Karpas-422 (cell line): ENCODE measurements around the gene UBXN7. TPM values are rescaled to one million over a fixed set of nuclear protein-coding genes. Genes with fewer than 3 reads are reported as not detected.
A peak's percentile ranks its signal among the peaks of the same experiment; 100 is the strongest.
"Not testable (repeated sequence)": the region's sequence is repeated elsewhere in the genome, so short reads cannot be mapped to it uniquely, and the experiment has no call there.

Experiments
- DNase-seq: peaks from one replicate; pipeline ENCODE4 v3.0.0-alpha.2; 2015
- H2AFZ ChIP-seq: fragments of 200-600 bp; sonication (generic); 2 replicates; pipeline ENCODE4 v1.6.1; 2014; ENCODE audit warnings: antibody characterized with exemption, low read length, mixed read lengths
- H3K27ac ChIP-seq: fragments of 200-600 bp; sonication (generic); 2 replicates; pipeline ENCODE4 v1.5.1; 2014; ENCODE audit warnings: mild to moderate bottlenecking, low read length, moderate library complexity
- H3K27me3 ChIP-seq: fragments of 200-600 bp; sonication (generic); 2 replicates; pipeline ENCODE4 v1.6.1; 2014; ENCODE audit warnings: low read length, mixed read lengths
- H3K36me3 ChIP-seq: fragments of 200-600 bp; sonication (generic); 2 replicates; pipeline ENCODE4 v1.6.1; 2014; ENCODE audit warnings: low read length, mixed read lengths; ENCODE audit not compliant: insufficient read depth
- H3K4me1 ChIP-seq: fragments of 200-600 bp; sonication (generic); 2 replicates; pipeline ENCODE4 v1.6.1; 2014; ENCODE audit warnings: mild to moderate bottlenecking, low read length, mixed read lengths
- H3K4me2 ChIP-seq: fragments of 200-600 bp; sonication (generic); 2 replicates; pipeline ENCODE4 v1.6.1; 2014; ENCODE audit warnings: low read length, low read depth, mild to moderate bottlenecking; ENCODE audit not compliant: poor library complexity, severe bottlenecking
- H3K4me3 ChIP-seq: fragments of 200-600 bp; sonication (generic); 2 replicates; pipeline ENCODE4 v1.5.1; 2014; ENCODE audit warnings: mild to moderate bottlenecking, antibody characterized with exemption, low read length, mixed read lengths
- H3K79me2 ChIP-seq: fragments of 200-600 bp; sonication (generic); 2 replicates; pipeline ENCODE4 v1.6.1; 2014; ENCODE audit warnings: mild to moderate bottlenecking, low read length, mixed read lengths
- H3K9ac ChIP-seq: fragments of 200-600 bp; sonication (generic); 2 replicates; pipeline ENCODE4 v1.6.0; 2014; ENCODE audit warnings: low read length
- H3K9me2 ChIP-seq: fragments of 200-600 bp; sonication (generic), shearing (Covaris generic); replicated peaks from 2 replicates; pipeline ENCODE4 v1.6.0; 2014; ENCODE audit warnings: mild to moderate bottlenecking, low read length, moderate library complexity; ENCODE audit not compliant: insufficient read depth
- H3K9me3 ChIP-seq: fragments of 300-700, 200-600 bp; sonication (generic); 2 replicates; pipeline ENCODE4 v1.6.1; 2014; ENCODE audit warnings: low read length, mixed read lengths
- H4K20me1 ChIP-seq: fragments of 200-600 bp; sonication (generic); 2 replicates; pipeline ENCODE4 v1.6.1; 2014; ENCODE audit warnings: mild to moderate bottlenecking, antibody characterized with exemption, low read length, low read depth; ENCODE audit not compliant: insufficient read depth
- total RNA-seq: library from RNA; depleted of rRNA; stranded (reverse); fragments of >200 nt; shearing (Covaris generic); gene quantifications from 2 replicates; pipeline ENCODE4 v1.2.3, GENCODE V29; 2014; ENCODE audit warnings: low replicate concordance

The UBXN7 gene
- total RNA-seq, 1 experiment from 2014 or later, result 33.0 TPM

DNA sequence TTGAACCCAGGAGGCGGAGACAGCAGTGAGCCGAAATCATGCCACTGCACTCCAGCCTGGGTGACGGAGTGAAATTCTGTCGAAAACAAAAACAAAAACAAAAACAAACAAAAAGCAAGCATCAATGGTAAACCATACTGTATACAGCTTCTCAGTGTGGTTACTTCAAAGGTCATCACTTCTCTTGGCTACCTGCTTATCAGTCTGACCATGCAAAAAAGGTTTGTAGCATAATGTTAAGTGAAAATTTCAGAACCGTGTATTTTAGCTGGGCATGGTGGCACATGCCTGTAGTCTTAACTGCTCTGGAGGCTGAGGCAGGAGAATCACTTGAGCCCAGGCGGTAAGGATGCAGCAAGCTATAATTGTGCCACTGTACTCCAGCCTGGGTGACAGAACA is 4.2 kb downstream of the UBXN7 start:
- Histone ChIP-seq H4K20me1 (peaks cover 8% of the 10 kb centered on the region; the same call in 1 of the 2 replicates), H3K9me2 (no peaks in the 10 kb centered on the region), H3K4me1 (peaks cover 16% of the 10 kb centered on the region), H3K36me3 (no peaks in the 10 kb centered on the region; the same call in 1 of the 2 replicates), H3K27me3 (no peaks in the 10 kb centered on the region), H3K79me2 (peaks cover 92% of the 10 kb centered on the region), H3K9me3 (no peaks in the 10 kb centered on the region), H3K4me3 (no peak overlapping the region), H2AFZ (no peak overlapping the region), H3K9ac (no peak overlapping the region), H3K4me2 (no peak overlapping the region), H3K27ac (no peak overlapping the region)
- DNase-seq, result no peak

DNA sequence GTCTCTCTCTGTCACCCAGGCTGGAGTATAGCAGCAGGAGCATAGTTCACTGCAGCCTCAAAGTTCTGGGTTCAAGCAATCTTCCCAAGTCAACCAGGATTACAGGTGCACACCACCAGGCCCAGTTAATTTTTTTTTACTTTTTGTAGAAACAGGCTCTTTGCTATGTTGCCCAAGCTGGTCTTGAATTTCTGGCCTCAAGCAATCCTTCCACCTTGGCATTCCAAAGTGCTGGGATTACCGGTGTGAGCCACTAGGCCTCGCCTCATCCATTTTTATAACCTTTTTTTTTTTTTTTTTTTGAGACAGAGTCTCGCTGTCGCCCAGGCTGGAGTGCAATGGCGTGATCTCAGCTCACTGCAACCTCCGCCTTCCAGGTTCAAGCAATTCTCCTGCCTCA is 7.8 kb downstream of the UBXN7 start:
- peaks cover 100% of the 10 kb centered on the region for H3K79me2 ChIP-seq
- H3K4me1 ChIP-seq, H3K4me3 ChIP-seq, H3K27ac ChIP-seq, H3K9me2 ChIP-seq, H3K9ac ChIP-seq, H3K36me3 ChIP-seq, H3K4me2 ChIP-seq, H3K9me3 ChIP-seq, H2AFZ ChIP-seq, DNase-seq, H3K27me3 ChIP-seq: not testable (repeated sequence)
- H4K20me1 ChIP-seq, result peaks cover 19% of the 10 kb centered on the region; the same call in 1 of the 2 replicates

DNA sequence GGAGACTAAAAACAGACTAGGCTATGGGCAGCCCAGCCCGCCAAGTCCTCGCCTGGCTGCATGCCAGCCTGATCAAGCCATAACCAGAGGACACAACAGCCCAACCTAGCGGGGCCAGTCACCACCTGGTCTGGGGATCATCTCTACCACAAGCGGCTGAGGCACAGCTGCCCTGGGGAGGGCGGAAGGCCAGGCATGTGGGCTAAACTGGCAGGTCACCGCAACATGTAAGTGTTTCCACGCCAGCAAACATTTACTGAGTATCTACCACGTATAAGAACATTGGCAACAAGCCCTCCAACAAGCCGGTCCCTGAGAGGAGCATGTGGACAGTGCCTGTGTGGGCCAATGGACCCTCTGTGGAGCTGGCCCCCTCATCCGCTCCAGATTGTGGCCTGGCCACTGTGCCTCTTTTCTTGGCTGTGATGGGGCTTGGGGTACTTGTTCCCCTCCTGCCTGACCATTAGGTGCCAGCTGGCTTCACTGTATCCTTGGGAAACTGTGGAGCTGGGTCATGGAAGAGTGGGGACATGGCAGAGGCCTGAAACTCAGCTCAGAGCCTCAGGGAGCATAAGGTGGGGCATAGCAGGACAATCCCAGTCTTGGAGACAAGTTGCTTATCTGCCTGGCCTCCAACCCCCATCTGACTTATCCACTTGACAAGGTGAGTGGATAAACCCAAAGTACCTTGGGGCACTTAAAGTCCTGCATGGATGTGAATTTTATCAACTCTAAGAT is 9.0 kb downstream of the UBXN7 start:
- no peak for DNase-seq
- peaks cover 24% of the 10 kb centered on the region; the same call in 1 of the 2 replicates for H4K20me1 ChIP-seq
- H3K9me2 ChIP-seq, result no peaks in the 10 kb centered on the region

GRCh38 chr3:196421668-196422067 is 10.6 kb downstream of the UBXN7 start:
- H3K4me3 ChIP-seq, H3K9ac ChIP-seq, H3K4me2 ChIP-seq, H3K9me3 ChIP-seq, H3K27me3 ChIP-seq, H3K4me1 ChIP-seq, H3K9me2 ChIP-seq, H3K36me3 ChIP-seq, H3K27ac ChIP-seq, H2AFZ ChIP-seq, DNase-seq: not testable (repeated sequence)
- H3K79me2 ChIP-seq, result peaks cover 99% of the 10 kb centered on the region
- H4K20me1 ChIP-seq, result peaks cover 24% of the 10 kb centered on the region; the same call in 1 of the 2 replicates

More for the DNA sequence above, 9.0 kb downstream of the UBXN7 start:
- Histone ChIP-seq H3K9ac (no peak overlapping the region), H3K4me2 (no peak overlapping the region), H3K9me3 (no peaks in the 10 kb centered on the region), H3K4me1 (0 out of 2 replicates have a peak, but pooled peaks cover 3% of the 10 kb centered on the region), H3K36me3 (no peaks in the 10 kb centered on the region), H3K27me3 (no peaks in the 10 kb centered on the region), H3K27ac (no peak overlapping the region), H2AFZ (no peak overlapping the region), H3K79me2 (peaks cover 100% of the 10 kb centered on the region), H3K4me3 (no peak overlapping the region)

- Histone ChIP-seq H2AFZ (no peak overlapping the region), H3K9ac (no peak overlapping the region), H4K20me1 (peaks cover 24% of the 10 kb centered on the region; the same call in 1 of the 2 replicates), H3K36me3 (no peaks in the 10 kb centered on the region), H3K9me2 (no peaks in the 10 kb centered on the region), H3K9me3 (no peaks in the 10 kb centered on the region), H3K79me2 (peaks cover 99% of the 10 kb centered on the region), H3K27ac (no peak overlapping the region), H3K27me3 (no peaks in the 10 kb centered on the region), H3K4me3 (no peak overlapping the region), H3K4me2 (no peak overlapping the region), H3K4me1 (peaks cover 6% of the 10 kb centered on the region; the same call in 1 of the 2 replicates)
- no peak for DNase-seq
Observed at GRCh38 chr3:196419386-196419785, 12.8 kb downstream of the UBXN7 start.

DNA sequence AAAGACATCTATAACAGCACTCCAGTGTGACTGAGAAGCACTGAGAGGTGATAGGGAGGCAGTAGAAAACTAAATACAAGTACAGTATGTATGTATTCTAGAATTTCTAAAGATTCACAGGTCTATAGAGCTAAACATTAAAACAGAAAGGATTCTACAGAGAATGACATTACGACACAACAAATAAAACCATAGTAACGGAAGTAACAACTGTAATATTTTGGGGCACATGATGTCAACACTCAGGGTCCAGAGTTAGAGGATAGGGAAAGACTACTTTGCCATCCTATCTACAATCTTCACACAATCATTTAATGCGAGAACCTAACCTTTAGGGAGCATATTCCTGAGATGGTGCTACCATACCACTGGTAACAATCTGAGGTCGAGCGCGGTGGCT is 13.6 kb downstream of the UBXN7 start:
- Histone ChIP-seq H4K20me1 (peaks cover 24% of the 10 kb centered on the region; the same call in 1 of the 2 replicates), H3K9ac (no peak overlapping the region), H2AFZ (no peak overlapping the region), H3K4me2 (no peak overlapping the region), H3K79me2 (peaks cover 99% of the 10 kb centered on the region), H3K4me3 (no peak overlapping the region), H3K4me1 (peaks cover 9% of the 10 kb centered on the region), H3K36me3 (no peaks in the 10 kb centered on the region), H3K9me2 (no peaks in the 10 kb centered on the region), H3K9me3 (no peaks in the 10 kb centered on the region), H3K27ac (no peak overlapping the region), H3K27me3 (no peaks in the 10 kb centered on the region)
- no peak for DNase-seq

DNA sequence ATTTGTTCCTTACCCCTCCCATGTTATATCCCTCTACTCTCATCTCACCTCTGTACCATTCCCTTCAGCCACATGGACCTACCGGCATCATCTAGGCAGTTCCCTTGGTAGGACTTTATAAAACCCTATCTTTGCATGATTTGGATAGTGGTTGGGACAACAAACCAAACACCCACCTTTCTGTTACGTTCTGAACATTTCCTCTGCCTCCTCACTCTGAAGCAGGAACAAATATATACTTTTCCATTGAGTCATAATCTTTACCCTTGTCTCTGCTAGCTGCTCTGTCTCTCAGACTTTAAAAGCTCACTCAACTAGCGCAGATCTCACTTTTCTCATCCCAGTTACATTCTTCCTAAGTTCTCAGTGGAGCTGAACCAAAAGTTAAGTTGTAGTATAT is 17.8 kb downstream of the UBXN7 start:
- Histone ChIP-seq H3K4me3 (no peak overlapping the region), H3K4me1 (peaks cover 20% of the 10 kb centered on the region), H4K20me1 (0 out of 2 replicates have a peak, but pooled peaks cover 5% of the 10 kb centered on the region)

GRCh38 chr3:196412704-196413103 is 19.5 kb downstream of the UBXN7 start:
- Histone ChIP-seq H3K36me3 (no peaks in the 10 kb centered on the region), H3K4me3 (0 out of 2 replicates have a peak overlapping the region, but pooled peaks have one; percentile 0), H4K20me1 (no peaks in the 10 kb centered on the region), H3K9ac (no peak overlapping the region), H3K27me3 (no peaks in the 10 kb centered on the region), H3K4me2 (peak overlapping the region; percentile 28), H3K4me1 (peaks cover 20% of the 10 kb centered on the region), H3K27ac (no peak overlapping the region), H2AFZ (no peak overlapping the region), H3K9me2 (no peaks in the 10 kb centered on the region), H3K79me2 (peaks cover 99% of the 10 kb centered on the region), H3K9me3 (peaks cover 3% of the 10 kb centered on the region; the same call in 1 of the 2 replicates)
- peak; percentile 63 for DNase-seq

More for the DNA sequence above, 17.8 kb downstream of the UBXN7 start:
- Histone ChIP-seq H3K36me3 (no peaks in the 10 kb centered on the region), H2AFZ (no peak overlapping the region), H3K9me2 (no peaks in the 10 kb centered on the region), H3K9me3 (peaks cover 3% of the 10 kb centered on the region; the same call in 1 of the 2 replicates), H3K27ac (no peak overlapping the region), H3K4me2 (no peak overlapping the region), H3K9ac (no peak overlapping the region), H3K79me2 (peaks cover 99% of the 10 kb centered on the region), H3K27me3 (no peaks in the 10 kb centered on the region)
- DNase-seq, result no peak
